ENCODE results near the gene USH1C. TPM values are rescaled to one million over a fixed set of nuclear protein-coding genes. Genes with fewer than 3 reads are reported as not detected.

USH1C gene
- total and polyA plus RNA-seq, 2 experiments from 2014 or later = not detected

DNA sequence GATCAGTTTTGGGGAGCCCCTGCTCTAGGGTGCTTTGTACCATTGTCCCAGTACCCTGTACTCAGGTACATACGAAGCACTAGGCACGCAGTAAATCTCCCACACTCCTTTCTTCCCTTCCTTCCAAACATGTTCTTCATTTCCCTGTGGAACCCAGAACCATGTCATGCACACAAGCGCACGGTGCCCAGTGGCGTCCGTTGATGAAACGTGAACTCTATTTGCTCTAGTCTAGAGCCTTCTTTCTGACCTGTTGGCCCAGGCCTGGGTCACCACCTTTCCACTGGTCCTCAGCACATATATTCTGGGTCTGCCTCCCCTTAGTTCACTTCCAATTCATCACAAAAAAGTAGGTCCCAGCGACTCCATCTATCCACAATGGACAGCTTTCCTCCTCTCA lies 7.0 kb downstream of the USH1C start:
- H3K9ac ChIP-seq = no peak overlapping the region
- H3K4me1 ChIP-seq (ENCODE audit: insufficient read depth) = no peaks in the 10 kb centered on the region
- no peaks in the 10 kb centered on the region for H3K9me2 ChIP-seq (ENCODE audit: insufficient read depth)
- no peaks in the 10 kb centered on the region for H4K20me1 ChIP-seq (ENCODE audit: insufficient read depth)
- no peak overlapping the region for H3K4me2 ChIP-seq (ENCODE audit: unreplicated experiment)
- in situ Hi-C loops (cut with MboI) = no loop called here
- no peak for DNase-seq
- no peak overlapping the region for H2AFZ ChIP-seq
- no peak overlapping the region for H3K27ac ChIP-seq
- 67 to 78% methylated on average over 8 of the region's 8 CpGs for WGBS, 2 experiments (ENCODE audit: low coverage in 1 of 2, low lambda C conversion rate in 2 of 2, missing lambda C conversion rate in 2 of 2)
- peaks cover 29% of the 10 kb centered on the region for H3K27me3 ChIP-seq (replicated peaks; ENCODE audit: insufficient read depth)
- no peaks in the 10 kb centered on the region for H3F3A ChIP-seq (ENCODE audit: insufficient read depth)
- no peaks in the 10 kb centered on the region for H3K9me3 ChIP-seq (ENCODE audit: low read depth)
- no peaks in the 10 kb centered on the region for H3K36me3 ChIP-seq (ENCODE audit: low read depth)
- no peaks in the 10 kb centered on the region for H3K79me2 ChIP-seq (ENCODE audit: insufficient read depth)
- no peak overlapping the region for H3K4me3 ChIP-seq
- no peak for TF ChIP-seq EZH2 (IDR thresholded peaks at IDR 0.05; ENCODE audit: insufficient read depth, poor library complexity, severe bottlenecking)

DNA sequence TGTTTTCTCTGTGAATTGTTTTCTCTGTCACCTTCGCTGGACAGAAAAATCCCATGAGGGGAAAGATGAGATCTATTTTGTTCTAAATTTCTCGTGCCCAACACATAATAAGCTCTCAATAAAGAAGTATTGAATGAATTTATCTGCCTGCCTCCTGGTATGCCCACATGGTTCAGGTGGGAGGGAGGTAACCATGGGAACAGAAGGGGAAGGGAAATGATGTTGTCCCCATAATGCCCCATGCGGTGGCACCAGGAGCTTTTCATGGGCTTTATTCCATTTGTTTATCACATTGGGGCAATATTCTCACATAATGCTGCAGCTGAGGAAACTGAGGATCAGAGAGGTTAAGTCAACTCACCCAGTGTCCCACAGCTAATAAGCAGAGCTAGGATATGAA lies 8.7 kb downstream of the USH1C start:
- no peaks in the 10 kb centered on the region for H3K4me1 ChIP-seq (ENCODE audit: insufficient read depth)
- no peaks in the 10 kb centered on the region for H3K36me3 ChIP-seq (ENCODE audit: low read depth)
- no peaks in the 10 kb centered on the region for H3K9me2 ChIP-seq (ENCODE audit: insufficient read depth)
- no peaks in the 10 kb centered on the region for H4K20me1 ChIP-seq (ENCODE audit: insufficient read depth)
- H3K9ac ChIP-seq = no peak overlapping the region
- WGBS, 2 experiments (ENCODE audit: low coverage in 1 of 2, low lambda C conversion rate in 2 of 2, missing lambda C conversion rate in 2 of 2) = 50 to 57% methylated on average over 3 of the region's 3 CpGs
- no peaks in the 10 kb centered on the region for H3K79me2 ChIP-seq (ENCODE audit: insufficient read depth)
- H3K4me2 ChIP-seq (ENCODE audit: unreplicated experiment) = no peak overlapping the region
- H2AFZ ChIP-seq = no peak overlapping the region
- peaks cover 21% of the 10 kb centered on the region for H3K27me3 ChIP-seq (replicated peaks; ENCODE audit: insufficient read depth)
- no peak overlapping the region for H3K27ac ChIP-seq
- H3K4me3 ChIP-seq = no peak overlapping the region
- no peaks in the 10 kb centered on the region for H3F3A ChIP-seq (ENCODE audit: insufficient read depth)
- TF ChIP-seq EZH2 (IDR thresholded peaks at IDR 0.05; ENCODE audit: insufficient read depth, poor library complexity, severe bottlenecking) = no peak
- TF ChIP-seq EZH2phosphoT487 (IDR thresholded peaks at IDR 0.05; ENCODE audit: insufficient read depth, low read depth) = no peak
- no peaks in the 10 kb centered on the region for H3K9me3 ChIP-seq (ENCODE audit: low read depth)
- no peak for DNase-seq
- in situ Hi-C loops (cut with MboI) = no loop called here

DNA sequence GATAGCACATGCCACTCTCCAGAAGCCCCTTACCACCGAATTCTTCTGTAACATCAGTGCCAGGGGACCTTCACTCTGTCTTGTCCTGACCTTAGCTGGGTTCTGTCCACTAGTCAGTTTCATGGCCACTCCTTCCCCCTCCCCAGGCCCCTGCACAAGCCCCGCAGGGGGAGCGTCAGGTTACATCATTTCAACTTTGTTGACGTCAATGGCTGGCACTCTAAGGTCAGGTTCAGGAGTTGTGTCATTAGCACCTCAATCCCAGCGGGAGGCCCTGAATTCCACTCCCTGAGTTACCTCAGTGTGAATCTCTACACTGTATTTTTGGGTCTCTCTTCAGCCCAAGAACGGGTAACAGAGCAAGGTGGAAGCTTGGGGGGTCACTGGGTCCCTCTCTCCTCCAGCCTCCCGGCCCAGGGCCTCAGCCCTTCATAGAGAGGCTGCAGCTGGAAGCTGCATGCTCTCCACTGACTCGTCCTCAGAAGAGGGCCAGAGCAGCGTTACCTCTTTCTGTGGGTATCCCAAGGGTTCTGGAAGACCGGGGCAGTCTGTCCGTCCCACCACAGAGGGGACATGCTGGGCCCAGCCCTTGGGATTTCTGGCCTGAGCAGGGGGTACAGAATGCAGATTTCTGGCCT lies 10.3 kb downstream of the USH1C start:
- Histone ChIP-seq H3K79me2 (ENCODE audit: insufficient read depth) (no peaks in the 10 kb centered on the region), H3K4me1 (ENCODE audit: insufficient read depth) (no peaks in the 10 kb centered on the region), H4K20me1 (ENCODE audit: insufficient read depth) (no peaks in the 10 kb centered on the region), H3K9me3 (ENCODE audit: low read depth) (no peaks in the 10 kb centered on the region), H3K27ac (no peak overlapping the region), H3K4me3 (no peak overlapping the region), H3K4me2 (ENCODE audit: unreplicated experiment) (no peak overlapping the region), H3K36me3 (ENCODE audit: low read depth) (no peaks in the 10 kb centered on the region), H2AFZ (no peak overlapping the region), H3F3A (ENCODE audit: insufficient read depth) (no peaks in the 10 kb centered on the region), H3K27me3 (replicated peaks; ENCODE audit: insufficient read depth) (peaks cover 30% of the 10 kb centered on the region), H3K9me2 (ENCODE audit: insufficient read depth) (no peaks in the 10 kb centered on the region), H3K9ac (no peak overlapping the region)
- WGBS, 2 experiments (ENCODE audit: low coverage in 1 of 2, low lambda C conversion rate in 2 of 2, missing lambda C conversion rate in 2 of 2) = 43 to 55% methylated on average over 11 of the region's 11 CpGs
- no peak for DNase-seq
- no peak for TF ChIP-seq EZH2 (IDR thresholded peaks at IDR 0.05; ENCODE audit: insufficient read depth, poor library complexity, severe bottlenecking)
- TF ChIP-seq EZH2phosphoT487 (IDR thresholded peaks at IDR 0.05; ENCODE audit: insufficient read depth, low read depth) = no peak
- in situ Hi-C loops (cut with MboI) = no loop called here

DNA sequence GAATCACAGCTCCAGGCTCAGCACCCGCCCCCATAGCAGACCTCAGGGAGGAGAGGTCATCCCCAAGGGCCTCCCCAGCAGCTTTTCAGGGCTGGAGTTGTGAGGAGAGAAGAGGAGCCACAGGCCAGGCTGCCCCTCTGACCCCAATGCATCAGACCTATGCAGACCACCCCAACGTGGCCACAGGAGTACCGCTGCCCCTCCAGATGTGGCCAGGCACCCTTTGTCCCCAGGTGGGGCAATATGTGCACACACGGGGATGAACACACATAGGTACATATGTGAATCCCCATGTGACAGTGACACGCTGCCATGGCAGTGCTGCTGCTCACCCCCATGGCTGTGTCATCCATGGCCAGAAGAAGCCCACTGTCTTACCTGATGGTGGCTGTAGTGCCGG lies 10.9 kb downstream of the USH1C start:
- H3K36me3 ChIP-seq (ENCODE audit: low read depth) = no peaks in the 10 kb centered on the region
- H4K20me1 ChIP-seq (ENCODE audit: insufficient read depth) = no peaks in the 10 kb centered on the region
- no peak for TF ChIP-seq EZH2phosphoT487 (IDR thresholded peaks at IDR 0.05; ENCODE audit: insufficient read depth, low read depth)
- no peak for TF ChIP-seq EZH2 (IDR thresholded peaks at IDR 0.05; ENCODE audit: insufficient read depth, poor library complexity, severe bottlenecking)
- H3K4me1 ChIP-seq (ENCODE audit: insufficient read depth) = no peaks in the 10 kb centered on the region
- no peaks in the 10 kb centered on the region for H3F3A ChIP-seq (ENCODE audit: insufficient read depth)
- H2AFZ ChIP-seq = no peak overlapping the region
- no peak overlapping the region for H3K27ac ChIP-seq
- H3K27me3 ChIP-seq (replicated peaks; ENCODE audit: insufficient read depth) = peaks cover 35% of the 10 kb centered on the region
- no peak overlapping the region for H3K4me3 ChIP-seq
- no peak overlapping the region for H3K9ac ChIP-seq
- H3K79me2 ChIP-seq (ENCODE audit: insufficient read depth) = no peaks in the 10 kb centered on the region
- no peaks in the 10 kb centered on the region for H3K9me2 ChIP-seq (ENCODE audit: insufficient read depth)
- WGBS, 2 experiments (ENCODE audit: low coverage in 1 of 2, low lambda C conversion rate in 2 of 2, missing lambda C conversion rate in 2 of 2) = 52 to 54% methylated on average over 6 of the region's 6 CpGs
- H3K9me3 ChIP-seq (ENCODE audit: low read depth) = no peaks in the 10 kb centered on the region
- no peak for DNase-seq
- H3K4me2 ChIP-seq (ENCODE audit: unreplicated experiment) = no peak overlapping the region
- in situ Hi-C loops (cut with MboI) = no loop called here

DNA sequence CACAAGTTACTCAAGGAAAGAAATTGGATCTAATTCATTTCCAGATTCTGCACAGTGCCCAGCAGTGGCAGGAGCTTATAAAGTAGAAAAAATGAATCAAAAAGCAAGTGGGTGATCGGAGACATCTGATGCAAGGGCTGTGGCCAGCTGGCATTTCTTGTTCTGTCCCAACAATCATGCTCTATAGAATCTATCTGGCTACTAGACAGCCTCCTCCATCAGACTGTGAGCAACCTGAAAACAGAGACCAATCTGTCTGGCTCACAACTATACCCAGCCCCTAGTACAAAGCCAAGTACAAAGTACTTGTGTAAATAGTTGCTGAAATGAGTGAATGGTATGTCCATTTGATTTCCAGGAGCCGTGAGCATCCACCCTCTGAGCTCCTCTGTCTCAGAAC lies 11.4 kb downstream of the USH1C start:
- H3K9ac ChIP-seq = no peak overlapping the region
- H2AFZ ChIP-seq = no peak overlapping the region
- no peak for DNase-seq
- H3F3A ChIP-seq (ENCODE audit: insufficient read depth) = no peaks in the 10 kb centered on the region
- H3K9me3 ChIP-seq (ENCODE audit: low read depth) = no peaks in the 10 kb centered on the region
- no peaks in the 10 kb centered on the region for H3K36me3 ChIP-seq (ENCODE audit: low read depth)
- H4K20me1 ChIP-seq (ENCODE audit: insufficient read depth) = no peaks in the 10 kb centered on the region
- H3K4me2 ChIP-seq (ENCODE audit: unreplicated experiment) = no peak overlapping the region
- in situ Hi-C loops (cut with MboI) = no loop called here
- no peak overlapping the region for H3K4me3 ChIP-seq
- WGBS, 2 experiments (ENCODE audit: low coverage in 1 of 2, low lambda C conversion rate in 2 of 2, missing lambda C conversion rate in 2 of 2) = 26 to 60% methylated on average over 2 of the region's 2 CpGs
- peaks cover 35% of the 10 kb centered on the region for H3K27me3 ChIP-seq (replicated peaks; ENCODE audit: insufficient read depth)
- H3K27ac ChIP-seq = no peak overlapping the region
- H3K9me2 ChIP-seq (ENCODE audit: insufficient read depth) = no peaks in the 10 kb centered on the region
- no peaks in the 10 kb centered on the region for H3K79me2 ChIP-seq (ENCODE audit: insufficient read depth)
- TF ChIP-seq EZH2phosphoT487 (IDR thresholded peaks at IDR 0.05; ENCODE audit: insufficient read depth, low read depth) (no peak), EZH2 (IDR thresholded peaks at IDR 0.05; ENCODE audit: insufficient read depth, poor library complexity, severe bottlenecking) (no peak)
- no peaks in the 10 kb centered on the region for H3K4me1 ChIP-seq (ENCODE audit: insufficient read depth)
